CD4-positive, alpha-beta T cell treated with Interleukin-4 for 4 hours (primary cell): ENCODE results near the gene VPS18.

Experiments used
- DNase-seq: peaks from one replicate; pipeline ENCODE4 v3.0.0-alpha.2; 2020

Gene VPS18

DNA sequence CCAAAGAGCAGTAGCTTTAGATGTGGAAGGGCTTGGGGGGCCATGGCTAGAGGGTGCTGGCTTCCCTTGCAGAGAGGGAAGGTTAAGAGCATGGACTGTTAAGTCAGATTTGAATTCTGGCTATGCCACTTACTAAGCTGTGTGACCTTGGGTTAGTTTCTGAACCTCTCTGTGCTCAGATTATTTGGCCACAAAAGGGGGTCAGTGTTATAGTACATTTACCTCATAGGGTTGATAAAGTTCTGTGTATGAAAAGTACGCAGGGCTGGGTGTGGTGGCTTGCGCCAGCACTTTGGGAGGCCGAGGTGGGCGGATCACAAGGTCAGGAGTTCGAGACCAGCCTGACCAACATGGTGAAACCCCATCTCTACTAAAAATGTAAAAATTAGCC lies 6.8 kb downstream of the VPS18 start:
- DNase-seq, result no peak

GRCh38 chr15:40902605-40903561 lies 8.6 kb downstream of the VPS18 start:
- no peak for DNase-seq

GRCh38 chr15:40904552-40905201 lies 10.4 kb downstream of the VPS18 start:
- DNase-seq, result no peak

- peak; percentile 46 for DNase-seq
These were observed 12.1 kb downstream of the VPS18 start for GRCh38 chr15:40906091-40906990.

DNA sequence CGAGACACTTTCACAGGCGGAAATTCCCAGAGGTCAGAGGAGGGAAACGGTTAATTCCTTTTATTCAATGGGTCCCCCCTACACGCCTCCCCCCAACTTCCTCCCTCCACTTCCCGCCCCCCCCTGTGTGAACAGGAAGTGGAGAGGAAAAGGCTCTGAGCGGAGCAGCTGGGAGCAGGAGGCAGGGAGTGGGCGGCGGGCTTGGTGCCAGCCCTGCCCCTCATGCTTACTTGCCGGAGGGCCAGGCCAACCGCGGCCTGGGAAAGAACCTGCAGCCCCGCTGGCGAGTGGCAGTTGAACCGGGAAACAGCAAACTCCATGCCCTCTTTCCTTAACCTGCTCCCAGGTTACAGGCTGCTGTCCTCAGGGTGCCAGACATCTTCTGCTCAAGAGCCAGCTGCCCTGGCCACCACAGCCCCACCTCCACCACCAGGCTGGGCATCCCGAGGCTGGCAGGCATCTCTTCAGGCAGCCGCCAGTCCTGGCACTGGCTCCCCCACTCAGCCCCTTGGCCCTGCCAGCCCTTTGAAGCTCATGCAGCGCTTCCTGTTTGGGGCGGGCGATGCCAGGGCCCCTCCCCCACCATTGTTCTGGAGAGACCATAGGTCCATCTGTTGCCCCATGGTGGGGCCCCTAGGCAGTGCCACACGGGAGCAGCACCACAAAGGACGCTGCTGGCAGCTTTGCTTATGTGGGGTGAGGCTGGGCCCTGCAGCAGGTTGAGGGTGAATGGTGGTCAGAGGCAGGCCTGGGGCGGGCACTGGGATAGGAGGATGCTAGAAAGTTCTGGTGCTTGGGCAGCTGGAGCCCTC lies 12.9 kb downstream of the VPS18 start:
- peak; percentile 48 for DNase-seq

DNA sequence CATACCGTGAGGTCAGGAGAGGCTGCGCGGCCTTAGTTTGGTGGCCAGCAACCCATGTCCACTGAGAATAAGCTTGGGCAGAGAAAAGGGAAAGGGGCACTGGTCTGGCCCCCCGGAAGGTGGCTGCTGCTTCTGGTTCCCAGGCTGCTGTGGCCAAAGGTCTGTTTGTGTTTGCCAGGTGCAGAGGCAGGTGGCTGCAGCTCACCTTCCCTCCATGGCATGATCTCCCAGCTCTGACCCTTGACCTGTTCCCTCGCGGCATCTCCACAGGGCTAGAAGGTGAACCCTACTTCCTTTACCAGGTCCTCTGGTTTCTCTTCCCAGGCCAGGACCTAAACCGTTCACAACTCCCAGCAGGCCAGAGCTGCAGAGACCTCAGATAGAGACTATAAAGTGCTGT lies 13.8 kb downstream of the VPS18 start:
- DNase-seq, result no peak

DNA sequence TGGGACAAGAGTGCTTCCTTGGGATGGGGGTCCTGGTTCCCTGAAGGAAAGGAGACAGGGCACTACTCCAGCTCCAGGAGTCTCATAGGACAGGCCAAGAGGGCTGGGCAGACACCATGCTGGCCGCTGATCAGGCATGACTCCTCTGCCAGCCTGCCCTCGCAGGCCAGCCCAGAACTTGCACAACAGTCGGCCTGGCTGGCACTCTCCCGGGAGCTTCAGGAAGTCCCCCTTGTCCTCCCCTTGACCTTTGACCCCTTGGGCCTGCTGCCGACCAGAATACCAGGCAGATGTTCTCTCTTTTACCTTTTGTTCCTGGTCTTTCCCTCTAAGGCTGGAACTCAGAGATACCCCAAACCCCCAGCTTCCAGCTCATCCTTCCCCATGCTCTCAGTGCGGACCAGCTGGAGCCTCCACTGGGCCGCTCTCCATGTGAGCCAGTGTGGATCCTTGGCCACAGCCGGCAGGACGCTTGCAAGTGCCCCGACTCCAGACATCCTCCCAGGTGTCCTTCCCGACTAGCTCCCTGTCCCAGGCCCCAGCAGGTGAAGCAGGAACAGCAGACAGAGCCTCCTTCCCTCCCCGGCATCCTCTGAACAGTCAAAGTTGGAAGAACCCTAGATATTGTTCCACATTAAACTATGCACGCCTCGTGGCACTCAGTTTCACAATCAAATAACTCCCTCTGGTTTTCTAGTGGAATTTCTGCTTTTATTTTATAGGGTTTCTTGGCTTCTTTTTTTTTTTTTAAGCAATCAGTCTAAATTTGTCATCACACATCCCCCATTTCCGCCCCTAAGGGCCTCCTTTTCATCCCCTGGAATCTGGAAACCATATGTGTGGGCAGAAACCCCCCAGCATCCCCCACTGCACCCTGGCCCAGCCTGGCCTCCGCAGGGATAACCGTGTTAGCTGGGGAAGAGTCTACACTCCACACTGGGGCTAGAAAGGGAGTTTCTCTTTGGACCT lies 15.7 kb downstream of the VPS18 start:
- DNase-seq, result no peak

GRCh38 chr15:40911141-40911540 lies 16.9 kb downstream of the VPS18 start:
- DNase-seq, result no peak

GRCh38 chr15:40911693-40912092 lies 17.4 kb downstream of the VPS18 start:
- DNase-seq, result no peak

DNA sequence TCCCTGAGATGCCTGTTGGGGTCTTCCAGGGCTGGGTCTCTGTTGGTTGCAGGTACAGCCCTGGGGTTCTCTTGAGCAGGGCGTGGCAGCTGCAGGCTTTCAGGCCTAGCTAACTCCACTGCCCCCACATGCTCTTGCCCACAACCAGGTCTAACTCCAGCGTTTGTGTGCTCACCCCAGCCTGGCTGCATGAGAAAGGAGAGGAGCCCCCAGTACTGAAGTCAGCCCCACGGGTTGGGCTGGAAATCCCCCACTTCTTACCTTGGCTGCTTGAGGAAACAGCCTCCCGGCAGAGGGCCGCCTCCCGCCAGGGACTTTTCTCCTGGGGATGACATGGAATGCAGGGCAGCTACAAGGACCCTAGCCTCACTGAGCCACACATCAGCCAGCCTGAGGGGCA lies 18.2 kb downstream of the VPS18 start:
- DNase-seq, result no peak

- no peak for DNase-seq
These were observed 19.8 kb downstream of the VPS18 start for GRCh38 chr15:40914013-40914412.

- no peak for DNase-seq
These were observed 20.2 kb downstream of the VPS18 start for GRCh38 chr15:40914486-40914885.

DNA sequence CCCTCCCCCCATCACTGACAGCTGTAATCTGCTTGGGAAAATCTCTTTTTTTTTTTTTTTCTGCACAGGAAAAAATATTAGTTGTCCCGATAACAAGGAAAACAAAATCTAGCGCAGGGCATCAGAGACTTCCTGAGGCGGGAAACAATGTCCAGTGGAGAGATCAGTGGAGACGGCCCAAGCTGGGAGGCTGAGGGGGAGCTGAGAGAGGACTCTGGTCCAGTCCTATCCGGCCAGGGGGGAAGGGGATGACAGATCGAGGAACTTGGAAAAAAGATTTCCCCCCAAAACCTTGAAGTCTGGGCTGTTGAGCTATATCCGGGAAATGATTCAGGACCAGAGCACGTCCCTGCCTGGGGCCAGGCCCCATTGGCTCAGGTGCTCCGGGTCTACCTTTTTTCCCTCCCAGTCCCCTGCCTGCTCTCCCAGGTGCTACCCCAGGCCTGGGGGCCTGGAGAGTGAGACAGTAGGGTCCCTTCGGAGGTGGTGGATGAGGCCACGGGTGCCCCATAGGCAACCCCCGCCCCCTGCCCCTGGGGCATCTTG lies 20.9 kb downstream of the VPS18 start:
- no peak for DNase-seq

- no peak for DNase-seq
These were observed 21.4 kb downstream of the VPS18 start for GRCh38 chr15:40915679-40916078.

GRCh38 chr15:40917585-40917984 lies 23.3 kb downstream of the VPS18 start:
- no peak for DNase-seq

DNA sequence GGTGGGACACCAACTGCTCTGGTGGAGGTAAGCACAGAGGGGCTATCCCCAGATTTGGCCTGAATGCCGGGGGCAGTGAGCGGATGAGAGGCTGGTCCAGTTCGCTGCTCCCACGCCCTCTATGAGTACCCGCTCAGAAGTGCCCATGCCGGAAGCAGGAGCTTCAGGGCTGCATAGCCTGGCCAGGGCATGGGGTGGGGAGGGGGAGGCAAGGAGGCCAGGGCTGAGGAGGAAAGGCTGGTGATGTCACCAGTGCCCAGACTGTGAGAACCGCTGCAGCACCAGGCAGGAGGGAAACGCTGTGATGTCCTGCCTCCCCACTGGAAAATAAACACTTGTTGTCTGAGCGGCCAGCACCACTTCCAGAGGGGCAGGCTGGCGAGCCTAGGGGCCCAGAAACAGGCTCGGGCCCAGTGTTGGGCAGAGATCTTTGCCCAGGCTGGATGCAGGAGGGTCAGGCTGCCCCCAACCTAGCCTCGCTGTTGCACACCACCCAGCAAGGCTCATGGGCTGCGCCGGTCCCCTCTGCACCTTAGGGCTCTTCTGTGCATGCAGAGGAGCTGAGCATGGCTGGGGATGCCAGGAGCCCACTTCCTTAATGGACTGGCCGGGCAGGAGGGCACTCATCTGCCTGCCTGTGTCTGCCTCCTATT lies 24.0 kb downstream of the VPS18 start:
- no peak for DNase-seq

DNA sequence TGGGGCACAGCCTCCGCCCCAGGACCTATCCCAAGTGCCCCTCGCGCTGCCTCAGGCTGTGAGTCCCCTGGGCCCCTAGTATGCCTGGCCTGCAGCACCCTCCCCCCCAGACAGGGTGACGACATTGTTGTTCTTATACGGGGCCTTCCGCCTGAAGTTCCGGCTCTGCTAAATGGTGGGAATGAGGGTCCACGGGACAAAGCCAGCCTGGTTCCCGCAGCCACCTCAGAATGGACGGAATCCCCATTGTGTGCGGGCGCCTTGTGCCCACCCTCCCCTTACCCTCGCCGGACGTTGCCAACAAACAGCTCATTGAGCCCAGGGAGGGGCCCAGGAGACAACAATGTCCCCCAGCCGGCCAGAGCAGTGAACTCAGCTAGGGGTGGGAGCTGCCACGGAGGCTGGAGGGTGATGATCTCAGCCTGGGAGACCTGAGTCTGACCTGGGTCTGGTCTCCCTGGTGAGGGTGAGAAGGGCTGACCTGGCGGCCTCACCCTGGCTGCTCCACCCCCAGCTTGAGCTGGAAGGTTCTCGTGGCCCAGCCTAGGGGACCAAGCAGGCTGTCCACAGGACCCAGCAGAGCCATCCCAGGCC lies 24.6 kb downstream of the VPS18 start:
- DNase-seq, result no peak

DNA sequence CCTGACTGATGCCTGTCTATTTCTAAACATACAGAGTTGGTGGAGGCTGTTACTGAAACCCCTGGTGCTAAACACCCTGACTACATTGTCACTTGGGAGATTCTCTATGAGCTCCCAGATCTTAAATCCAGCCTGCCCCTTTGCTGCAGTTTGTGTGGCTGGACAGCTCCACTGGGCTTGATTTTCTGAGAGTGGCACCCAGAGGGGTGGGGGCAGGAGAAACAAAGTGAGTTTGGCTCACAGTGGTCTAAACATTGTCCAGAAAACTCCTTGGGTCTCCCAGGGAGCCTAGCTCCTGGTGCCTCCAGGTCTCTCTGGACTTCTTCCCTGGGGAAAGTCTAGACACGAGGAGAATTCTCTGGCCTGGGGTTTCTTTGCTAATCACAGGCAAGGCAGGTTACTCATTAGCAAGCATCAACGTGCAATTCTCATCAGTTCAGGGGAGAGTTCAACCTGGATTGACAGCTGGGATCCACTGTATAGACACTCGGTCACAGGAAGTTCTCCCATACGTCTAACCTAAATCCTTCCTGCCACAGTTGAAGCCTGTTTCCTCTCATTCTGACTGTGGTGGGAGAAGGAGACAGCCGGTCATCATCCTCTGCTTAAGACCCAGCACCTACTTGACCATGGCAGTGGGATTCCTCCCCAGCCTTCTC lies 27.8 kb downstream of the VPS18 start:
- DNase-seq, result no peak

- no peak for DNase-seq
These were observed 28.4 kb downstream of the VPS18 start for GRCh38 chr15:40922608-40923005.
